GM13977 (cell line): ENCODE data around the gene MAPRE2.

Experiments
- DNase-seq: peaks from one replicate; pipeline ENCODE4 v3.0.0; 2012; ENCODE audit warnings: low spot score
- CTCF ChIP-seq: IDR thresholded peaks from 2 replicates; pipeline ENCODE4 v1.5.1; 2012; ENCODE audit warnings: mild to moderate bottlenecking, control low read depth; ENCODE audit not compliant: insufficient read depth; ENCODE audit errors: extremely low read depth, missing control alignments
- in situ Hi-C: fragments of 300-500 bp; cut with MboI; formaldehyde crosslinking; loops from one replicate; pipeline ENCODE4 v1.12.0; 2022; ENCODE audit warnings: low sequenced_read_pairs, low pct_unique_long_range_greater_than_20kb, mixed read lengths, inconsistent platforms; ENCODE audit not compliant: unreplicated experiment

MAPRE2 gene

GRCh38 chr18:35022426-35023001, 18.7 kb upstream of the MAPRE2 start:
- no peak for TF ChIP-seq CTCF
- in situ Hi-C loops, result loop anchor here (25.0 kb wide), 1 partner anchor 340 kb away; no protein-coding TSS in a partner anchor
- DNase-seq, result no peak

- TF ChIP-seq CTCF, result no peak
- in situ Hi-C loops, result loop anchor here (25.0 kb wide), 1 partner anchor 338 kb away; no protein-coding TSS in a partner anchor
- no peak for DNase-seq
Measured at GRCh38 chr18:35024196-35024595, 17.0 kb upstream of the MAPRE2 start.

DNA sequence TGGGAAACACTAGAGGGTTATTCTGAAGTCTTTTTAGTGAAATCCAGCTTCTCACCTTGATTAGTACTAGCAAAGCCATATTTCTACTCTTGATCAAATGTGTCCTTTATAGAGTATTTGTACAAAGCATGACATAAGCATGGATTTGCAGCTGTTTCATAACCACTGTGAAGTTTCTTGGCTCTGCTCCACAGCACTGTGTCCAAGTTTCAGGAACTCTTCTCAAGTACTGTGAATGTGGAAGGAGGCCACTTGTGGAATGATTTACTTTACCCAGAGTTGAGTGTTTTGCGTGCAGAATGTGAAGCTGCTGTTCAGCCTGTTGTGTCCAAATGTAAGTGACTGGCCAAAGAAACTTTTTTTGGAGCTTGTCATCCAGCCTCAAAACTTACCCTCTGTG, 16.2 kb upstream of the MAPRE2 start:
- no peak for TF ChIP-seq CTCF
- in situ Hi-C loops, result loop anchor here (25.0 kb wide), 1 partner anchor 337 kb away; no protein-coding TSS in a partner anchor
- DNase-seq, result no peak

- in situ Hi-C loops, result no loop called here
- TF ChIP-seq CTCF, result peak; percentile 50
- DNase-seq, result no peak
Measured at GRCh38 chr18:35026407-35027061, 14.7 kb upstream of the MAPRE2 start.

GRCh38 chr18:35027206-35027605, 14.0 kb upstream of the MAPRE2 start:
- no peak for DNase-seq
- in situ Hi-C loops, result no loop called here
- TF ChIP-seq CTCF, result peak; percentile 1

- TF ChIP-seq CTCF, result no peak
- no peak for DNase-seq
- in situ Hi-C loops, result no loop called here
Measured at GRCh38 chr18:35028536-35028935, 12.7 kb upstream of the MAPRE2 start.
